GM12873 (cell line): ENCODE results near the gene OR6S1.

Experiments used
- CTCF ChIP-seq: IDR thresholded peaks from 2 replicates; pipeline ENCODE4 v1.5.1; 2012; ENCODE audit warnings: low read depth, mild to moderate bottlenecking, moderate library complexity, low read length, control low read depth; ENCODE audit not compliant: insufficient read depth; ENCODE audit errors: missing control alignments

Gene OR6S1

GRCh38 chr14:20662968-20663732, 21.7 kb upstream of the OR6S1 start:
- peak; percentile 91 for TF ChIP-seq CTCF

GRCh38 chr14:20661197-20661596, 19.7 kb upstream of the OR6S1 start:
- TF ChIP-seq CTCF = no peak

GRCh38 chr14:20659813-20660395, 18.4 kb upstream of the OR6S1 start:
- TF ChIP-seq CTCF = no peak

- no peak for TF ChIP-seq CTCF
Observed at GRCh38 chr14:20659336-20659735, 17.8 kb upstream of the OR6S1 start.

GRCh38 chr14:20658246-20658645, 16.8 kb upstream of the OR6S1 start:
- no peak for TF ChIP-seq CTCF

- peak; percentile 40 for TF ChIP-seq CTCF
Observed at GRCh38 chr14:20657216-20658211, 16.0 kb upstream of the OR6S1 start.

GRCh38 chr14:20656274-20656673, 14.8 kb upstream of the OR6S1 start:
- no peak for TF ChIP-seq CTCF
